PC-3 (cell line): ENCODE data around the gene SEMA5A.

Source experiments
- EZH2 ChIP-seq: fragments of 300-600 bp; sonication (generic); IDR thresholded peaks from one replicate; pipeline ENCODE4 v1.6.1; 2017; ENCODE audit warnings: antibody characterized with exemption, mild to moderate bottlenecking, low read length; ENCODE audit not compliant: unreplicated experiment
- EZH2phosphoT487 ChIP-seq: fragments of 300-600 bp; sonication (generic); IDR thresholded peaks from 2 replicates; pipeline ENCODE4 v1.6.1; 2018; ENCODE audit warnings: mild to moderate bottlenecking, antibody characterized with exemption, low read length, borderline replicate concordance
- TF ChIP-seq, protein P1 (sequence below): fragments of 300-600 bp; sonication (generic); conservative IDR thresholded peaks from 2 replicates; pipeline ENCODE4 v1.5.1; 2017; ENCODE audit warnings: antibody characterized with exemption, low read depth, mild to moderate bottlenecking, low read length

DNA sequence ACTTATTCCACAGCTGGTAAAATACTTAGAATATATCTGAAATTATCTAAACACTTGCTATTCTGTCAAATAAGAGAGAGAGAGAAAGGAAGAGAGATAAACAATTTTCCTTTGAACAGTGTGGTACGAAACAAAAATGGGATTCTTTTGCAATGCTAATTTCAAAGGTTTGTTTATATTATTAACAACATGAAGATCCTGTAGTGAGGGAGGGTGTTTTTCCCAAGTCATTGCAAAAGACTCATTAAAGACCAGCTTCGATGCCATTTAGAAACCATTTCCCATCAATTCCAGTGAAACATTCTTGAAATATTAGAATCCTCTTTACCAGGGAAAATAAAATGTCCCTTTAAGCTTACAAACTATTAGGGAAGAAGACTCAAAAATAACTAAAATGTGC lies 505.4 kb downstream of the SEMA5A start:
- TF ChIP-seq, protein P1, sequence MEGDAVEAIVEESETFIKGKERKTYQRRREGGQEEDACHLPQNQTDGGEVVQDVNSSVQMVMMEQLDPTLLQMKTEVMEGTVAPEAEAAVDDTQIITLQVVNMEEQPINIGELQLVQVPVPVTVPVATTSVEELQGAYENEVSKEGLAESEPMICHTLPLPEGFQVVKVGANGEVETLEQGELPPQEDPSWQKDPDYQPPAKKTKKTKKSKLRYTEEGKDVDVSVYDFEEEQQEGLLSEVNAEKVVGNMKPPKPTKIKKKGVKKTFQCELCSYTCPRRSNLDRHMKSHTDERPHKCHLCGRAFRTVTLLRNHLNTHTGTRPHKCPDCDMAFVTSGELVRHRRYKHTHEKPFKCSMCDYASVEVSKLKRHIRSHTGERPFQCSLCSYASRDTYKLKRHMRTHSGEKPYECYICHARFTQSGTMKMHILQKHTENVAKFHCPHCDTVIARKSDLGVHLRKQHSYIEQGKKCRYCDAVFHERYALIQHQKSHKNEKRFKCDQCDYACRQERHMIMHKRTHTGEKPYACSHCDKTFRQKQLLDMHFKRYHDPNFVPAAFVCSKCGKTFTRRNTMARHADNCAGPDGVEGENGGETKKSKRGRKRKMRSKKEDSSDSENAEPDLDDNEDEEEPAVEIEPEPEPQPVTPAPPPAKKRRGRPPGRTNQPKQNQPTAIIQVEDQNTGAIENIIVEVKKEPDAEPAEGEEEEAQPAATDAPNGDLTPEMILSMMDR = no peak
- TF ChIP-seq EZH2 = no peak
- TF ChIP-seq EZH2phosphoT487 = no peak
